ENCODE results near the gene THSD4. TPM values are rescaled to one million over a fixed set of nuclear protein-coding genes. Genes with fewer than 3 reads are reported as not detected.

The THSD4 gene
- total and polyA plus RNA-seq, 2 of the 4 experiments (the other 2 are of a cell fraction): 25.5 to 31.1 TPM

GRCh38 chr15:71280206-71280605, 164.9 kb downstream of the THSD4 start:
- H2BK20ac ChIP-seq (ENCODE audit: low read depth, low read length): peak overlapping the region; percentile 94
- no peaks in the 10 kb centered on the region for H3K9me3 ChIP-seq (ENCODE audit: control insufficient read depth, insufficient read depth, low read length)
- no peak overlapping the region for H2AFZ ChIP-seq (replicated peaks; ENCODE audit: low read length, poor library complexity)
- H2BK5ac ChIP-seq (ENCODE audit: low read depth, low read length, poor library complexity, severe bottlenecking): peak overlapping the region; percentile 97
- H2BK15ac ChIP-seq (ENCODE audit: low read depth, low read length): peak overlapping the region; percentile 84; the same call in 2 of the 3 replicates
- WGBS, 2 experiments (ENCODE audit: extremely low coverage in 2 of 2, insufficient read length in 1 of 2): 80% methylated on average over 1 of the region's 1 CpG; no CpG with 5 or more reads in 1 of the 2 experiments
- dilution Hi-C loops (cut with HindIII; ENCODE audit: low sequenced_read_pairs, unreplicated experiment) (no loop called here), intact Hi-C loops (cut with micrococcal nuclease) (no loop called here), in situ Hi-C loops (cut with MboI; ENCODE audit: low sequenced_read_pairs) (no loop called here)
- H2BK120ac ChIP-seq (ENCODE audit: low read depth, low read length): peak overlapping the region; percentile 95
- peak overlapping the region; percentile 97 for H2AK5ac ChIP-seq (ENCODE audit: low read depth, low read length)
- H3K4ac ChIP-seq (ENCODE audit: low read depth, low read length): peak overlapping the region; percentile 94
- H3K9ac ChIP-seq (ENCODE audit: low read depth, low read length): no peak overlapping the region; the same call in 1 of the 2 replicates
- H3K27me3 ChIP-seq (ENCODE audit: control insufficient read depth, insufficient read depth, low read length): no peaks in the 10 kb centered on the region
- no peak overlapping the region for H2AK9ac ChIP-seq (replicated peaks; ENCODE audit: low read depth, low read length, poor library complexity)
- POLR2A ChIA-PET (ENCODE audit: unreplicated experiment): interaction anchor here (1.0 kb wide), 1 partner anchor 14 kb away, joined by 3 read pairs; no protein-coding TSS in a partner anchor
- no peak for DNase-seq
- no peak overlapping the region for H3K4me3 ChIP-seq (ENCODE audit: insufficient read depth, low read depth, low read length)
- peak overlapping the region; percentile 96 for H3K14ac ChIP-seq (replicated peaks; ENCODE audit: low read depth, low read length)
- H3K18ac ChIP-seq (ENCODE audit: low read depth, low read length): peak overlapping the region; percentile 96
- no TSS peak for BruUV-seq (replicated peaks)
- H4K20me1 ChIP-seq (ENCODE audit: insufficient read depth, low read length): no peaks in the 10 kb centered on the region
- no peak for ATAC-seq (ENCODE audit: low read depth)
- peaks cover 17 to 56% of the 10 kb centered on the region in 2 experiments for H3K79me1 ChIP-seq (ENCODE audit: low read depth in 1 of 2, low read length in 2 of 2)
- 0 out of 2 replicates have a peak overlapping the region, but pooled peaks have one; percentile 41 for H3K56ac ChIP-seq (ENCODE audit: extremely low read depth, insufficient read depth, low read length)
- H4K8ac ChIP-seq (ENCODE audit: low read depth in 2 of 2, low read length in 2 of 2): peak overlapping the region; percentile 48 to 78
- peaks cover 41% of the 10 kb centered on the region for H3K4me1 ChIP-seq (ENCODE audit: control insufficient read depth, insufficient read depth, low read length)
- H3K27ac ChIP-seq (ENCODE audit: insufficient read depth, low read length): peak overlapping the region; percentile 90
- H3K9me1 ChIP-seq (ENCODE audit: insufficient read depth, low read length): peaks cover 34% of the 10 kb centered on the region
- CTCF ChIA-PET: interaction anchor here (1.4 kb wide), 1 partner anchor 160 kb away, joined by 3 read pairs; no protein-coding TSS in a partner anchor
- peak overlapping the region; percentile 90 for H4K91ac ChIP-seq (ENCODE audit: insufficient read depth, low read depth, low read length)
- H3K36me3 ChIP-seq (ENCODE audit: control insufficient read depth, insufficient read depth, low read length): no peaks in the 10 kb centered on the region
- peak overlapping the region; percentile 92 for H4K5ac ChIP-seq (ENCODE audit: low read depth, low read length)
- TF ChIP-seq USF2 (IDR thresholded peaks at IDR 0.05; ENCODE audit: low read depth, low read length) (no peak), MAFK (IDR thresholded peaks at IDR 0.05; ENCODE audit: low read depth, low read length) (no peak), POLR2A (IDR thresholded peaks at IDR 0.05; ENCODE audit: low read depth, low read length) (no peak), CEBPB (IDR thresholded peaks at IDR 0.05; ENCODE audit: low read depth, low read length) (no peak), RAD21 (IDR thresholded peaks at IDR 0.05; ENCODE audit: low read length) (no peak), RFX5 (IDR thresholded peaks at IDR 0.05; ENCODE audit: low read depth, low read length) (no peak), BHLHE40 (IDR thresholded peaks at IDR 0.05; ENCODE audit: low read depth, low read length) (no peak), MXI1 (IDR thresholded peaks at IDR 0.05; ENCODE audit: borderline replicate concordance, low read depth, low read length) (no peak), ELK1 (IDR thresholded peaks at IDR 0.05; ENCODE audit: borderline replicate concordance, low read depth, low read length) (no peak), CHD1 (IDR thresholded peaks at IDR 0.05; ENCODE audit: low read depth, low read length) (no peak), NFE2L2 (IDR thresholded peaks at IDR 0.05; ENCODE audit: low read depth, low read length) (no peak), FOS (IDR thresholded peaks at IDR 0.05; ENCODE audit: low read depth, low read length) (no peak), CTCF (conservative IDR thresholded peaks at IDR 0.05; ENCODE audit: low read depth, low read length) (no peak), MAZ (IDR thresholded peaks at IDR 0.05; ENCODE audit: borderline replicate concordance, low read depth, low read length) (no peak), SMC3 (IDR thresholded peaks at IDR 0.05; ENCODE audit: low read depth, low read length) (no peak), RCOR1 (IDR thresholded peaks at IDR 0.05; ENCODE audit: insufficient replicate concordance, low read length) (no peak)
- no peak overlapping the region for H3K4me2 ChIP-seq (ENCODE audit: low read depth, low read length)
- peak overlapping the region; percentile 25 for H3K23ac ChIP-seq (ENCODE audit: low read depth, low read length)

Data from IMR-90 (cell line).